ENCODE results near the gene PDZD4.

The PDZD4 gene

DNA sequence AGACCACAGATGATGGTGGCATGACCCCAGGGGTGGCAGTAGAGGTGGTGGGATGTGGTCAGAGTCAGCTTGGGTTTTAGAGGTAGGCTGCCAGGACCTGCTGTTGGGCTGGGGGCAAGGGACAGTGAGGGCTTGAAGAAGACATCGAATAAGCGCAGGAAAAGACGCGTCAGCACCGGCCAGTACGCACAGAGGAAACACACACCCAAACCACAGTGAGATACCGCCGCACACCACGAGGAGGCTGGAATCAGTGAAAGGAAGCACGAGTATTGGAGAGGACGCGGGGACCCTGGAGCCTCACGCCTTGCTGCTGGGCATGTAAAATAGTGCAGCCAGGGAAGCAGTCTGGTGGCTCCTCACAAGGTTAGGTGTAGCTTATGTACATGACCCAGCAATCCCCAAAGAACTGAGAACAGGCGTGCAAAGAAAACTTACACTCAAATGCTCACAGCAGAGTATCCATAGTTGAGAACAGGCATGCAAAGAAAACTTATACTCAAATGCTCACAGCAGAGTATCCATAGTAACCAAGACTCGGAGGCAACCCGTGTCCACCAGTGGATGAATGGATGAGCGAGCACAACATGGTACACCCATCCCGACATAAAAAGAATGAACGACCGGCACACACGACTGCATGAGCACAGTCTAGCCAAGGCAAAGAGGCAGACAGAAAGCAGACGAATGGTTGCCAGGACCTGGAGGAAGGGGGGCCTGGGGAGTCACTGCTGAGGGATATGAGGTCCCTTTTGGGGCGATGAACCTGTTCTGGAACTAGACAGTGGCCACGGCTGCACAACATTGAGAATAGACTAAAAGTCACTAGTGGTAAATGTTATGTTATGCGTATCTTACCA, 13.3 kb downstream of the PDZD4 start:
- H3K27ac Mint-ChIP-seq: no peak overlapping the region
- no peaks in the 10 kb centered on the region for H3K9me3 Mint-ChIP-seq
- peak; percentile 58 for ATAC-seq
- peak; percentile 34 for DNase-seq
- no peaks in the 10 kb centered on the region for H3K36me3 Mint-ChIP-seq (ENCODE audit: low read depth)
- H3K4me3 Mint-ChIP-seq: no peak overlapping the region
- H3K27me3 Mint-ChIP-seq: peaks cover 11% of the 10 kb centered on the region
- peaks cover 20% of the 10 kb centered on the region for H3K4me1 Mint-ChIP-seq

DNA sequence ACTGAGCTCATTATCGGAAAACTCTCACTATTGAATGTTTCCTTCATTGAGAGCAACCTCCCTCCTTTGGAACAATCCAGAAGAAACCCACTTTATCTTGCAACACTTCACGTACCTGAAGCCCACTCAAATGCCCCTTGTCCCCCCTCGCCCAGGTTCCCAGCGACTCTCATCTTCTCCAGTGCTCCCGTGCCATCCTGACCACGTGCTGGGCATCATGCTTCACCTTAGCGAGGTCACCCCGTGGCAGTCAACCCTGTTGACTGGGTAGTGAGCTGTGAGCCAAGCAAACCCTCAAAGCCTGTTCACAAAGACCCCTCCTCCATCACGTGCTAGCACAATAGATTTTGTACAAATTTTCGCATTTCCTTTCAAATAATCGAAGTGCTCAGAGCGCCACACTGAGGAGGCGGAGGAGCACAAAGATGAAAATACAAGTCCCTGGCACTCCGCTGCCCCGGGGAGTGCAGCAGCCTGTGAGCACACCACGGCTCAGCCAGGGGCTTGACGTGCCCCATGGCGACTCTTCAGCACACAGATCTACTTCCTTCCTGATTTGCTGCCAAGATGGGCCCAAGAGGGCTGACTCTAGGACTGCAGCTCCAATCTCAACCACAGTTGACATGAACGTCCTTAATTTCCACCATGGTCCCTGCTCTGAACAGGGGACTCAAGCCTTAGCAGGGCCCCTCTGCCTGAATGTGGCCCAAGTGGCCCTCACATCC, 15.6 kb downstream of the PDZD4 start:
- H3K36me3 Mint-ChIP-seq (ENCODE audit: low read depth): no peaks in the 10 kb centered on the region
- no peak overlapping the region for H3K4me3 Mint-ChIP-seq
- peaks cover 11% of the 10 kb centered on the region for H3K27me3 Mint-ChIP-seq
- no peak for ATAC-seq
- no peak for DNase-seq
- H3K4me1 Mint-ChIP-seq: peaks cover 11% of the 10 kb centered on the region
- H3K27ac Mint-ChIP-seq: no peak overlapping the region
- no peaks in the 10 kb centered on the region for H3K9me3 Mint-ChIP-seq

DNA sequence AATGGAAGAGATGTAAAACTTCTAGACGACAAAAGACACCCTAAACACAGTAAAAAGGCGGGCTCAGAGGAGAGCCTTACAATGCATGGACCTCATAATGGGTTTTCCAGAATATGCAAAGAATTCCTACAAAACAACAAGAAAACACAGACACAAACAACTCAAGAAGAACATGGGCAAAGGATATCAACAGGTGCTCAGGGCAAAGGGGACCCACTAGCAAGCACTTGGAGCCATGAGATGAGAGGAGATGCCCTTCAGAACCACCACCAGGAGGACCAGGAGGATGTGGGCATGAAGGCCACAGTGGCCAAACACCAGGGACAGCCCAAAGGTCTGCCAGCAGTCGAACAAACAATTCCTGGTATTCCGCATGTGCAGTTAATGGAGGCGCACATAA, 17.2 kb downstream of the PDZD4 start:
- no peaks in the 10 kb centered on the region for H3K9me3 Mint-ChIP-seq
- H3K36me3 Mint-ChIP-seq (ENCODE audit: low read depth): no peaks in the 10 kb centered on the region
- no peak overlapping the region for H3K27ac Mint-ChIP-seq
- DNase-seq (no peak), ATAC-seq (no peak)
- peaks cover 11% of the 10 kb centered on the region for H3K27me3 Mint-ChIP-seq
- peaks cover 11% of the 10 kb centered on the region for H3K4me1 Mint-ChIP-seq
- H3K4me3 Mint-ChIP-seq: no peak overlapping the region

DNA sequence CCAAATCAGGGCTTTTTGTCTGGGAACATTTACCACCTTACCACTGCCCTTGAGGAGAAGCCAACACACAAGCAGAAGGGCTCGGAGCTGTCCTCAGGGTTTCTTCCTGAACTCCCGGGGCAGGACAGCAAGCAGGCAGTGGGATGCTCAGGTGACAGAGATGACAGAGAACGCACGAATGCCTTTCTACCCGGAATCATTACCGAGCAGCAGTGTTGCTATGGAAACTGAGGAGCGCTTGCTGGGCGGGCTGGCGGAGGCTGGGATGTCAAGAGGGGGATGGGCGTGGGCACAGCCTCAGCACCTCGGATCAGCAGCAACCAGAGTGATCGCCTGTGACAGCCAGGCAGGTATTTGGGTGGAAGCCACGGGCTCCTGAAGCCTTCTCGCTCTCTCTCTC, 18.1 kb downstream of the PDZD4 start:
- Mint-ChIP-seq H3K27me3 (peaks cover 7% of the 10 kb centered on the region), H3K4me1 (peaks cover 11% of the 10 kb centered on the region), H3K4me3 (no peak overlapping the region), H3K27ac (no peak overlapping the region), H3K36me3 (ENCODE audit: low read depth) (no peaks in the 10 kb centered on the region), H3K9me3 (no peaks in the 10 kb centered on the region)
- no peak for DNase-seq
- ATAC-seq: no peak

DNA sequence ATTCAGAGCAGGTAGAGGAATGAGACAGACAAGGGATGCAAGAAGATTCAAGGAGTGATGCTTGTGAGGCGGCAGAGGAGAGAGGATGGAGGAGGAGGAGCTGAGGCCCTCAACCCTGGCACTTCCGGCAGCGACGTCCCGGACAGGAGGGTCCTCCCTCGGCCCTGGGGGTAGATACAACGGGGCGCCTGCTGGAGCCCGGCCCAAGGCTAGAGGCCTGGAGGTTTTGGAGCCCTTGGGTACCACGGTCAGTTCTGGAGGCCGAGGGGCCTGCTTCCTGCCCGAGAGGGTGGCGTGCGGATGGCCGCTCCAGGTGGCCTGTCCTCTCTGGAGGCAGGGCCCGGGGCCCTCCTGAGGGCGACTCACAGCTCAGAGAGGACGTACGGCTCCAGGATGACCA, 22.4 kb downstream of the PDZD4 start:
- Mint-ChIP-seq H3K27me3 (no peaks in the 10 kb centered on the region), H3K36me3 (ENCODE audit: low read depth) (no peaks in the 10 kb centered on the region), H3K9me3 (no peaks in the 10 kb centered on the region), H3K4me3 (no peak overlapping the region), H3K4me1 (no peaks in the 10 kb centered on the region), H3K27ac (no peak overlapping the region)
- DNase-seq (no peak), ATAC-seq (no peak)

DNA sequence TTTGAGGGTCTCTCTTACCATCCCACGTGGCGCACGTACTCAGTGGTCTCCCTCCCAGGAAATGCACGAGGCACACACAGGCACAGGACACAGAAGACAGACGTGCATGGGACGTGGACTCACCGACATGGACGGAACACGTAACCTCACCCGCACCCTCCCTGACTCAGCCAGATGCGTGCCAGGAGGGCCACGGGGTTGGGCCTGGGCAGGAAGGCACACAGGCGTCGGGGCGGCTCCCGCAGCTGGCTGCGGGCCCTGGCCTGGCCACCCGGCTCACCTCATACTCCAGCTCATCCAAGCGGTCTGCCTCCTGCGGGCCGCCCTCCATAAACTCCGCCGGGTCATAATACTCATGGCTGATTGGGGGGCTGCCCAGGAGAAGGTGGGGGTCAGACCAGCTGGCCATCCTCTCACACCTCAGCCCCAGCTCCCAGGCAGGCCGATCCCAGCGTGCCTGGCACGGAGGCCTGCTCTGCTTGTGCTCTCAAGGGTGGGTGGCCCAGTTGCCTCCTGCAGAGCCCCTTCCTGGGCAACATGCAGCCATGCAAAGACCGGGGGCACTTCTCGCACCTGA, 23.3 kb downstream of the PDZD4 start:
- Mint-ChIP-seq H3K27ac (no peak overlapping the region), H3K4me3 (no peak overlapping the region), H3K36me3 (ENCODE audit: low read depth) (no peaks in the 10 kb centered on the region), H3K27me3 (no peaks in the 10 kb centered on the region), H3K9me3 (no peaks in the 10 kb centered on the region), H3K4me1 (no peaks in the 10 kb centered on the region)
- ATAC-seq: no peak
- no peak for DNase-seq

DNA sequence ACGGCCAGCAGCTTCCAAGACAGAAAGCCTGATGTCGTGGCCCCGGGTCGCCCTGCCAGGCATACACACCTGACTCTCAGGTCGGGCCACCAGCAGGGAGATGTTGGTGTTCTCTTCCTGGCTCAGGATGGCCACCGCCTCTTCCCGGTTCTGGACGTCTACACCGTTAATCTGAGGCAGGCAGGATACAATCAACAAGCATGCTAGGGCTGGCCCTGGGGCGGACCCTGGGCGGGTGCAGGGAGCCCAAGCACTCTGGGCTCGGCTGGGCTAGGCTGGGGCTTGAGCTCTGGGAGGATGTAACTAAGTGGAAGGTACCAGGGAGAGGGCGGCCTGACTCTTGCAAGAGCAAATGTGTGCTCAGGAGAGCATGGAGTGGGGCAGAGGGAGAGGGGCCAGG, 24.9 kb downstream of the PDZD4 start:
- Mint-ChIP-seq H3K4me1 (no peaks in the 10 kb centered on the region), H3K9me3 (no peaks in the 10 kb centered on the region), H3K36me3 (ENCODE audit: low read depth) (no peaks in the 10 kb centered on the region), H3K27me3 (no peaks in the 10 kb centered on the region), H3K4me3 (no peak overlapping the region), H3K27ac (no peak overlapping the region)
- ATAC-seq: no peak
- DNase-seq: no peak

DNA sequence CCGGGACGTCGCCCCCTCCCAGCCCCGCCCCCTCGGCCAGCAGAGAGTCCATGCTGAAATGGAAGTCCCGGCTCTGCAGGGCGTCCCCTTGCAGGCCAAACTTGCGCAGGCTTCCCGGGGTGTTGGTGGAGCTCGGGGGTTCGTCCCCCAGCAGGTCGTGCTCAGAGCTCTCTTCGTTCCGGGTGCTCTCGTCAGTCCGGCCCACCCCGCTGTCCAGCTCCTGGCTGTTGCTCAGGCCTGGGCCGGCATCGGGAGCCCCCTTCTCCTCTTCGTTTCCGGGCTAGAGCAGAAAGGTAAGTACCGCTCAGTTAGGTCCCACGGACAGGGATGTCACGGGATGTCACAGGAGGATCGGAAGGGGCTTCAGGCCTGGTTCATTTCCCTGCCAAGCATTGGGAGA, 25.7 kb downstream of the PDZD4 start:
- DNase-seq (no peak), ATAC-seq (no peak)
- H3K9me3 Mint-ChIP-seq: no peaks in the 10 kb centered on the region
- no peak overlapping the region for H3K4me3 Mint-ChIP-seq
- no peaks in the 10 kb centered on the region for H3K27me3 Mint-ChIP-seq
- no peaks in the 10 kb centered on the region for H3K36me3 Mint-ChIP-seq (ENCODE audit: low read depth)
- H3K27ac Mint-ChIP-seq: no peak overlapping the region
- no peaks in the 10 kb centered on the region for H3K4me1 Mint-ChIP-seq

DNA sequence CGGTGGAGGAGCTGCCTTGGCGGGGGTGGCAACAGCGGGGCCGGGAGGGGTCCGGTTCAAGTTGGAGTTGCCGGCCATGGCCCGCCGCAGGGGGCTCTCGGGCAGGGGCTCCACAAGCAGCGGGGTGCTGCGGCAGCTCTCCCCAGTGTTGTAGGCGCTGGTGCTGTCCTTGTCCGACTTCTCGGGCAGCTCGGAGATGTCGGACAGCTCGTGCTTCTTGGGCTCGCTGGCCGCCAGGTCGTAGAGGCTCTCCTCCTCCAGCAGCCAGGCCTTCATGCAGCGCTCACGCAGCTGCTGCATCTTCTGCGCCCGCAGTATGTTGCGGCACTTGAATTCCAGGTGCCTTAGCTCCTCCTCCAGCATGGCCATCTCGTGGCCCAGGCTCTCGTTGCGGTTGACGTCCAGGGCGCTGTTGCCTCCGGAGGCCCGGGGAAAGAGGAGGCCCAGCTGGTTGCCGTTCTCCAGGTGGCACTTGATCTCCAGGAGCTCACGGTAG, 26.2 kb downstream of the PDZD4 start:
- H3K27me3 Mint-ChIP-seq: no peaks in the 10 kb centered on the region
- no peaks in the 10 kb centered on the region for H3K36me3 Mint-ChIP-seq (ENCODE audit: low read depth)
- ATAC-seq: no peak
- no peaks in the 10 kb centered on the region for H3K9me3 Mint-ChIP-seq
- DNase-seq: no peak
- H3K4me3 Mint-ChIP-seq: no peak overlapping the region
- H3K4me1 Mint-ChIP-seq: no peaks in the 10 kb centered on the region
- H3K27ac Mint-ChIP-seq: no peak overlapping the region

DNA sequence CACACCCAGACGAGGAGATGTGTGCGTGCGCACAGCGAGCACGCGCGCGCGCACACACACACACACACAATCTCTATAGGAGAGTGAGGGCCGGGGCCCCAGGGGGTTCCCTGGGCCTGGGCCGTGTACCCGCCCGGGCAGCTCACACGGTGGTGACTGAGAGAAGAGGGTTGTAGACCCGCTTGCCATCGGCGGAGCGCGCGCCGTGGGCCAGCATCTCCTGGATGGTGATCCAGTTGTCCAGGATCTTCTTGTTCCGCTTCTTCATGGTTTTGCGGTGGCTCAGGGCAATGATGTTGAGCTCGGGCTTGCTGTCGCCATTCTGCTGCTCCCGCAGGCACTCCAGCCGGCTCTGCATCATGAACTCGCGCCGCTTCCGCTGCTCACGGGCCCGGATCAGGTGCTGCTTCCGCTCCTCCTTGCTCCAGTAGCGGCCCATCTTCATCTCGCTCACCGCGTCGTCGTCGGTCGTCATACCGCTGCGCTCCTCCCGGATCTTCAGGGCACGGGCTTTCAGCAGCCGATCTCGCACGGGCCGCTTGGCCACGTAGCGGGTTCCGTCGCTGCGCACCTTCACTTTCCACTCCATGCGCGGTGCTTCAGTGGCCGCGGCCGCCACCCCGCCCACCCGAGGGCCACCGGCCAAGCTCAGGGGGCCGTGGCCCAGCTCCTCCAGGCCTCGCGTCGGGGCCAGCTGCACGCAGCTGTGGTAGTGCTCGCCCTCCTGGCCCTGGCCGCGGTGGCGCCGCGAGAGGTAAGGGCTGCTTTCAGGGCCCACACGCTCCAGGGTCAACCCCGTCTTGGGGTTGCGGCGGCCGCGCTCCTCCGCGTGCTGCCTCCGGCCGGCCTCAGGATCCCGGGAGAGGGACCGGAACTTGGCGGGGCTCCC, 26.9 kb downstream of the PDZD4 start:
- no peaks in the 10 kb centered on the region for H3K4me1 Mint-ChIP-seq
- no peak for DNase-seq
- no peaks in the 10 kb centered on the region for H3K36me3 Mint-ChIP-seq (ENCODE audit: low read depth)
- ATAC-seq: no peak
- H3K9me3 Mint-ChIP-seq: no peaks in the 10 kb centered on the region
- H3K27ac Mint-ChIP-seq: no peak overlapping the region
- no peaks in the 10 kb centered on the region for H3K27me3 Mint-ChIP-seq
- no peak overlapping the region for H3K4me3 Mint-ChIP-seq

DNA sequence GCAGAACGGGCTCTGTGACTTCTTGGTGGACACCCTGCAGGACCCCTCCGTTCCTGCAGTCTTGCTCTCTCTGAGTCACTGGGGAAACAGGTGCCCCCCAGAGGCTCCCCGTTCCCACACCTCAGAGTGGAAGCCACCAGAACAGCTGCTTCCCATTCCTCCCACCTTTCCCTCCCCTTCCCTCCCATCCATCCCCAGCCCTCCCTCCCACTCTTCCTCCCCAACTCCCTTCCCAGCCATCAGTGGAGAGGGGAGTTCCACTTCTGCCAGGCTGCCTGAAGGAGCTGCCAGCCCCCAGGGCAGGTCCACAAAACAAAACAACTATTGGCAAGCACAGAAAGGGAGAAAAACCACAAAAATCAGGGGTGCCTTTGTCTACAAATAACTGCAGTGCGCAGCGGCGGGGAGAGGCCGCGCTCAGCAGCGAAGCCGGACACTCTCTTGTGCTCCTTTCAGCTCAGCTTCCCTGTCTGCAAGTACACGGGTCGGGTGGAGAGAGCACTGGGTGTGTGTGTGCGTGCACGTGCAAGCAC, 27.8 kb downstream of the PDZD4 start:
- H3K4me1 Mint-ChIP-seq: no peaks in the 10 kb centered on the region
- no peak overlapping the region for H3K27ac Mint-ChIP-seq
- no peak for ATAC-seq
- no peaks in the 10 kb centered on the region for H3K27me3 Mint-ChIP-seq
- H3K4me3 Mint-ChIP-seq: no peak overlapping the region
- H3K36me3 Mint-ChIP-seq (ENCODE audit: low read depth): no peaks in the 10 kb centered on the region
- no peaks in the 10 kb centered on the region for H3K9me3 Mint-ChIP-seq
- DNase-seq: no peak

DNA sequence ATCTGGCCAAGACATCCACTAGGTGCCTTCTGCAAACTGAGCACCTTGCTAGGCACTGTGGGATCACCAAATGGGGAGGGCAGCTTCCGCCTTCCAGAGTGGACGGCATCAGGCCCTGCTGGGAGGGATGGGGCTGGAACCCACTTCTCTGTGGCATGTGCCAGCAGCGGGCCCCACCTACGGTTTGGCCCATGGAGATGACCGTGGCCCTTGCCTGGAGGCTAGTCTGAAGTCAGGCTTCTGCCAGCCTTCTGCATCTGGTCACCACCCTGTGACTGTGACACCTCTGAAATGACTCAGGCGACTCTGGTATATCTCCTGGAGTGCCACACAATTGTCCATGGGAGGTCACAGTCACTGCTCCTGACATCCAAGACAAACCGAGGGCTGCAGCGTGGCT, 28.7 kb downstream of the PDZD4 start:
- no peak overlapping the region for H3K4me3 Mint-ChIP-seq
- DNase-seq (no peak), ATAC-seq (no peak)
- peaks cover 4% of the 10 kb centered on the region for H3K36me3 Mint-ChIP-seq (ENCODE audit: low read depth)
- H3K9me3 Mint-ChIP-seq: no peaks in the 10 kb centered on the region
- H3K27ac Mint-ChIP-seq: no peak overlapping the region
- H3K4me1 Mint-ChIP-seq: peaks cover 1% of the 10 kb centered on the region
- no peaks in the 10 kb centered on the region for H3K27me3 Mint-ChIP-seq

DNA sequence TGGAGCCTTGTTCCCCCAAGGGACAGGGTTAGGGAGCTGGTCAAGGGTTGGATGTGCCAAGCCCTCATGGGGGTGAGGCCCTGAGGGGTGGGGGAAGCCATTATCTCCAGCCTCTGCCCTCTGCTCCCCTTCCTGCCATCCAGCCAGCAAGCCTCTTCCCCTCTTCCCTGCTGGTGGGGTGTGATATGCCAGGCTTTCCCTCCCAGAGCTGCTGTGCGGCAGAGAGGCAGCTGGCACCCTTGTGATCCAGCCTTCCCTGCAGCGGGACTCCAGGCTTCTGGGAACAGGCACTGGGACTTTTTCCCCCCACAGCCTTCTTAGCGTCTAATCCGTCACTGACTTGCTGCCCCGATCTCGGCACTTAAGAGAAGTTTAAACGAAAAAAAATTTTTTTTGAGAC, 29.6 kb downstream of the PDZD4 start:
- H3K4me3 Mint-ChIP-seq: no peak overlapping the region
- H3K9me3 Mint-ChIP-seq: no peaks in the 10 kb centered on the region
- peaks cover 8% of the 10 kb centered on the region for H3K4me1 Mint-ChIP-seq
- no peak for DNase-seq
- no peak overlapping the region for H3K27ac Mint-ChIP-seq
- peaks cover 9% of the 10 kb centered on the region for H3K36me3 Mint-ChIP-seq (ENCODE audit: low read depth)
- H3K27me3 Mint-ChIP-seq: no peaks in the 10 kb centered on the region
- no peak for ATAC-seq

DNA sequence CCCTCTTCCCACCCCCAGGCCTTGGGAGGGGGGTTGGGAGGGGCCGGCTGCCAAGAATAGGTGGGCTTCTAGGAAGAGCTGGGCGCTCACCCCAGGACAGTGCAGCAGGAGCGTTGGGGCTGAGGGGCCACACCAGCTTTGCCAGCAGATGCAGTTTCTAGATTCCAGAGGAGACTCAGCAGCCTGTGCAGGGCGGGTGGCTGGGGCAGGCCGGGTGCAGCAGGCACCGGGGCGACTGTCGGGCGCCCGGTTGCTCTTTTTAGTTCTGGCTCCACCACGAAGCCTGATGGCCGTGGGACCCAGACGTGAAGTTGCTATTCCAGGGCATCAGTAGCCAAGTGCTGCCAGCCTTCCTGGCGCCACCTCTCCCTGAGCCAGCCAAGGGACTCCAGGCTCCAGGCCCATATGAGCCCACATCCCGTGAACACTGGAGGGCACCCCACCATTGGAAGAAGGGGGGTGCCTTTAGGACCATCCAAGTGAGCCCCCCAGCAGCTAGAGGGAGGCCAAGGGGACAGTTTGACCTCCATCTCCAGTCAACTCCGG, 30.1 kb downstream of the PDZD4 start:
- H3K27me3 Mint-ChIP-seq: no peaks in the 10 kb centered on the region
- no peak overlapping the region for H3K27ac Mint-ChIP-seq
- no peaks in the 10 kb centered on the region for H3K9me3 Mint-ChIP-seq

More for the DNA sequence above, 30.1 kb downstream of the PDZD4 start:
- DNase-seq (no peak), ATAC-seq (peak; percentile 6)
- Mint-ChIP-seq H3K36me3 (ENCODE audit: low read depth) (peaks cover 9% of the 10 kb centered on the region), H3K4me1 (peaks cover 9% of the 10 kb centered on the region), H3K4me3 (no peak overlapping the region)
